OCI-LY3 (cell line): Measurements from ENCODE around the gene ERMN.

Experiments used
- EZH2phosphoT487 ChIP-seq: fragments of 200-600 bp; shearing (Covaris generic); IDR thresholded peaks from 2 replicates; pipeline ENCODE4 v1.6.1; 2018; ENCODE audit warnings: antibody characterized with exemption, mixed run types, low read depth
- TF ChIP-seq, protein P1 (sequence below): fragments of 200-600, 300-600 bp; sonication (generic); IDR thresholded peaks from 2 replicates; pipeline ENCODE4 v1.5.1; 2014; ENCODE audit warnings: antibody characterized with exemption, low read length, low read depth

DNA sequence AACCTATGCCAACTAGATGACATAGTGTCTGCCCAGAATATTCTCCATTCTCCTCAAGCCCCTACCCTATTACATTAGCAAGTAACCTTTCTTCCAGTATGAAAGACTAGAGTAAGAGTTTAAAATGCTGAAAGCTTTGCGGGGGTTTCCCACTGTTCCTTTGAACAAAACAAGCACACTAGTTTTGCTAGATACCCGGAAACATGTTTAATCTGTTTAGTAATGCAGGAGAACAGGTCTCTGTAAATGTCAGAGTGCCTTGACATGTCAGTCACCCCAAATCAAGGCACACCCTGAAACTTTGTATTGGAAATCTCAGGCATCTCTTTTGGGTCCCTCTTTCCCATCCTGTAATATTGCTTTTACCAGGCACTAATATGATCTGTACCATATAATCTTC, 56.6 kb downstream of the ERMN start:
- TF ChIP-seq, protein P1, sequence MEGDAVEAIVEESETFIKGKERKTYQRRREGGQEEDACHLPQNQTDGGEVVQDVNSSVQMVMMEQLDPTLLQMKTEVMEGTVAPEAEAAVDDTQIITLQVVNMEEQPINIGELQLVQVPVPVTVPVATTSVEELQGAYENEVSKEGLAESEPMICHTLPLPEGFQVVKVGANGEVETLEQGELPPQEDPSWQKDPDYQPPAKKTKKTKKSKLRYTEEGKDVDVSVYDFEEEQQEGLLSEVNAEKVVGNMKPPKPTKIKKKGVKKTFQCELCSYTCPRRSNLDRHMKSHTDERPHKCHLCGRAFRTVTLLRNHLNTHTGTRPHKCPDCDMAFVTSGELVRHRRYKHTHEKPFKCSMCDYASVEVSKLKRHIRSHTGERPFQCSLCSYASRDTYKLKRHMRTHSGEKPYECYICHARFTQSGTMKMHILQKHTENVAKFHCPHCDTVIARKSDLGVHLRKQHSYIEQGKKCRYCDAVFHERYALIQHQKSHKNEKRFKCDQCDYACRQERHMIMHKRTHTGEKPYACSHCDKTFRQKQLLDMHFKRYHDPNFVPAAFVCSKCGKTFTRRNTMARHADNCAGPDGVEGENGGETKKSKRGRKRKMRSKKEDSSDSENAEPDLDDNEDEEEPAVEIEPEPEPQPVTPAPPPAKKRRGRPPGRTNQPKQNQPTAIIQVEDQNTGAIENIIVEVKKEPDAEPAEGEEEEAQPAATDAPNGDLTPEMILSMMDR = no peak
- no peak for TF ChIP-seq EZH2phosphoT487
